ENCODE results near the gene ARHGAP26.

The ARHGAP26 gene

DNA sequence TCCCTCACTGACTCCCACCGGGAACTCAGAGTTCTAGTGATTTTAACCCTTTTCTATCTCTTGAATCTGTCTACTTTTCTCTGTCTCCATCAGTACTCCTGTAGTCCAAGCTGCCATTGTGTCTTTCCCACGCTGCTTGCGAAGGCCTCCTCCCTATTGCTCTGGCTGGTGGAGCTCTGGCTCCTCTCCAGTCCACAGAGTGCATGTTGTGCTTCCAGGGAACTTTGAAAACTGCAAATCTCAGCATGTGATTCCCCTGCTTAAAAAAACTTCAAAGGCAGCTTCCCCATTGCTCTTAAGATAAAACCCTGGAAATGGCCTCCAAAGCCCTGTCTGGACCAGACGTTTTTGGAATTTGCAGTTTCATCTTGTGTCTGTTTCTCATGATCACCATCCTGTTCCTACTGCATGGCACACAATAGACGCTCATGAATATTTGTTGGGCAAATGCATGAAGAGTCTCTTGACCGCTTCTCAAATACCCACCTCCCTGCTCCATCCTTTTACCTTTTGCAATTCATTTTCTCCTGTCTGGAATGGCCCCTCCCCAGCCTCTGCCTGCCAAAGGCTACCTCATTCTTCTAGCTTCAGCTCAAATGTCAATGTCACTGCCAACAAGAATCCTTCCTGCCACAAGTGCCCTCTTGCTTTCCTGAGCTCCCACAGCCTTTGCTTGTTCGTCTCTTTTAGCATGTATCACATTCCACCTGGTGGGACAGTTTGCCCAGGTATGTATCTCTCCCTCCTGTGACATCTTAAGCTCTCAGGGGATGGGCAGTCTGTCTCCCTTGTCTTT, 293.2 kb downstream of the ARHGAP26 start:
- H3K27me3 ChIP-seq (ENCODE audit: insufficient read depth, insufficient read length) = no peaks in the 10 kb centered on the region
- no peaks in the 10 kb centered on the region for H3K36me3 ChIP-seq (ENCODE audit: insufficient read depth, insufficient read length, low read length)
- peaks cover 4% of the 10 kb centered on the region for H3K4me1 ChIP-seq (ENCODE audit: insufficient read depth, insufficient read length)
- DNase-seq (ENCODE audit: low read depth, low spot score) = no peak
- no peak overlapping the region for H3K9ac ChIP-seq (ENCODE audit: insufficient read length, low read depth)
- no peak overlapping the region for H3K4me3 ChIP-seq (ENCODE audit: insufficient read length, low read depth)
- TF ChIP-seq ZNF274 (IDR thresholded peaks at IDR 0.05; ENCODE audit: low read depth, low read length) = no peak
- TF ChIP-seq YY1 (IDR thresholded peaks at IDR 0.05; ENCODE audit: insufficient read depth, insufficient read length) = no peak
- no peaks in the 10 kb centered on the region for H3K9me3 ChIP-seq (ENCODE audit: insufficient read depth, low read length)

DNA sequence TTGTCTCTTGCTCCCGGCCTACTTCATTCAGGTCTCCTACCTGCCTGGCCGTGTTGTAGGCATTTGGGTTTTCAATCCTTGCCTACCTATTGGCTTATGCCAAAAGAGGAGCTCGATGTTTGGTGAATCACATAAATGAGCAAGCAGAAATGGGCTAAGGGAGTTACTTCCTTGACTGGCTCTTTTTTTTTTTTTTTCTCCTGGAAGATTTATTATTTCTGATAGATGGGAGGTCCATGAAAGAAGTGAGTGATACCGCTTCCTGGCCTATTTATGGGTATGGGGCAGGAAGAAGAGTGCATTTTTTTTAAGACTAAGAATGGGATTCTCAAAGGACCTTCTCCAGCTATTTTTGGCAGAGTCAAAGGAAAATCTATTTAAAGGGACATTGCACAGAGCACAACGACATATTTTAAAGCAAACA, 294.1 kb downstream of the ARHGAP26 start:
- H3K4me1 ChIP-seq (ENCODE audit: insufficient read depth, insufficient read length) = peaks cover 4% of the 10 kb centered on the region
- no peak overlapping the region for H3K4me3 ChIP-seq (ENCODE audit: insufficient read length, low read depth)
- no peaks in the 10 kb centered on the region for H3K36me3 ChIP-seq (ENCODE audit: insufficient read depth, insufficient read length, low read length)
- H3K9me3 ChIP-seq (ENCODE audit: insufficient read depth, low read length) = no peaks in the 10 kb centered on the region
- H3K9ac ChIP-seq (ENCODE audit: insufficient read length, low read depth) = no peak overlapping the region
- H3K27me3 ChIP-seq (ENCODE audit: insufficient read depth, insufficient read length) = no peaks in the 10 kb centered on the region
- DNase-seq (ENCODE audit: low read depth, low spot score) = no peak
- no peak for TF ChIP-seq YY1 (IDR thresholded peaks at IDR 0.05; ENCODE audit: insufficient read depth, insufficient read length)
- no peak for TF ChIP-seq ZNF274 (IDR thresholded peaks at IDR 0.05; ENCODE audit: low read depth, low read length)
- no peak for TF ChIP-seq SUZ12 (IDR thresholded peaks at IDR 0.05; ENCODE audit: extremely low read depth, insufficient read depth, insufficient read length)

DNA sequence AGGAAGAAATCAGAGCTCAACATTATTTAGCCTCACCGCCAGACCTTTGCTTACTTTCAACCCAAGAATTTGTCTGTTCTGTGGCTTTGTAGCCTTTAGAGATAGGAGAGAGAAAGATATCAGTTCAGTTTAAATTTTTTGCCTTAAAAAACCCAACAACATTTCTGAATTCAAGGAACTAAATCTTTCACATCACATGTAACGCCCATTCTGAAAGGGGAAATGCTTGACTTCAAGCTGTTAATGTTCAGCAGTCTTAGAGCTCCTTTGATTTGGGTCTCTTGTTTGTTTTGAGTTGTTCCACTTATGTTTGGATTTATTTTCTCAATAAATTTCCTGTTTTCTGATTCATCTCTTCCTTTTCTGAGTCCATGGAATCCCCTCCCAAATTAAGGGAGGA, 294.5 kb downstream of the ARHGAP26 start:
- Histone ChIP-seq H3K27me3 (ENCODE audit: insufficient read depth, insufficient read length) (no peaks in the 10 kb centered on the region), H3K9ac (ENCODE audit: insufficient read length, low read depth) (no peak overlapping the region), H3K36me3 (ENCODE audit: insufficient read depth, insufficient read length, low read length) (no peaks in the 10 kb centered on the region), H3K9me3 (ENCODE audit: insufficient read depth, low read length) (no peaks in the 10 kb centered on the region), H3K4me3 (ENCODE audit: insufficient read length, low read depth) (no peak overlapping the region), H3K4me1 (ENCODE audit: insufficient read depth, insufficient read length) (peaks cover 4% of the 10 kb centered on the region)
- no peak for TF ChIP-seq YY1 (IDR thresholded peaks at IDR 0.05; ENCODE audit: insufficient read depth, insufficient read length)
- TF ChIP-seq ZNF274 (IDR thresholded peaks at IDR 0.05; ENCODE audit: low read depth, low read length) = no peak
- TF ChIP-seq SUZ12 (IDR thresholded peaks at IDR 0.05; ENCODE audit: extremely low read depth, insufficient read depth, insufficient read length) = no peak
- DNase-seq (ENCODE audit: low read depth, low spot score) = no peak

DNA sequence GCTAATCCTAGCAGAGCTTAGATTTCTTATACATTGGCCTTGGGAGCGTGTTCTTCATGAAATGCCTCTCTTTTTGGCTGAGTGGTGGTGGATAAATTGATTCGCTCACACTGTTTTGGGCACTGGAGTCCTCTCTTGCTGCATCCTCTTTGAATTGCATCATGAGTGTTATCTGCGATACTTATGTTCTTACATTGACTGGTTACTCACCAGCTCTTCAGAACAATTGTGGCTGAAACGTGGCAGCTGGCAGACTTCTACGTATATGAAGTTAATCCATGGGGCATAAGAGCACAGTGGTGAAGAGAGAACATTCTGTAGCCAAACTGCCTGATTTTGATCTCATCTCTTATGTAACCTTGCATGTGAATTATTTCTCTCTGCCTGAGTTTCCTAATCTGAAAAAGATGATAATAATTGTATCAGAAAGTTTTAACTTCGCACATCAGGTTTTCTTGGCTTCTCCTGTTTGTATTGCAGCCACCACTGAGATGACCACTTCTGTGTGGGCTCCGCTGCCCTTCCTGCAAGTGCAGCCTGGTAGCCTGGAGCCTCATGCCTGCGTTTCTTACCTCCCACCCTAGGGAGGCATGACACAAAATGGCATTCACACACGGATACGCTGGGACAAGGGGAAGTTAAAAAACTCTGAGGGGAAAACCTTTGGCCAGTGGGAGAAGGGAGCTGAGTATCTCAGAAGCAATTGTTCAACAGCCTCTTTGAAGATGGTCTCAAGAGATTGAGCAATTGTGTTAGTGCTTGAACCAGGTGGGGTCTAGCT, 295.2 kb downstream of the ARHGAP26 start:
- no peak overlapping the region for H3K9ac ChIP-seq (ENCODE audit: insufficient read length, low read depth)

DNA sequence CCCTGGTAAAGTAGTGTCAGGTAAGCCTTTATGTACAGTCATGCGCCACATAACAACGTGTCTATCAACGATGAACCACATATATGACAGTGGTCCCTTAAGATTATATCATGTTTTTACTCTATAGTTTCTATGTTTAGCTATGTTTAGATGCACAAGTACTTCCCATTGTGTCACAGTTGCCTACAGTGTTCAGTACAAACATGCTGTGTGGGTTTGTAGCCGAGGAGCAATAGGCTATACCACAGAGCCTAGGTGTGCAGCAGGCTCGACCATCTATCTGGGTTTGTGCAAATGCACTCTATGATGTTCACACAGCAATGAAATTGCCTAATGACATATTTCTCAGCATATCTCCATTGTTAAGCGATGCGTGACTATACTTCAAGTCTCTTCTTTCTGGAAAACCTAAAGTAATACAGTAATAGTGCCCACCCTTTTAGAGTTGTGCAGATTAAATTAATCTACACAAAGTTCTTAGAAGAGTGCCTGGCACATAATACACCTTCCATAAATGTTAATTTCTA, 295.9 kb downstream of the ARHGAP26 start:
- H3K27me3 ChIP-seq (ENCODE audit: insufficient read depth, insufficient read length) = no peaks in the 10 kb centered on the region
- DNase-seq (ENCODE audit: low read depth, low spot score) = no peak
- H3K4me1 ChIP-seq (ENCODE audit: insufficient read depth, insufficient read length) = peaks cover 4% of the 10 kb centered on the region
- H3K9me3 ChIP-seq (ENCODE audit: insufficient read depth, low read length) = no peaks in the 10 kb centered on the region
- H3K36me3 ChIP-seq (ENCODE audit: insufficient read depth, insufficient read length, low read length) = no peaks in the 10 kb centered on the region
- H3K4me3 ChIP-seq (ENCODE audit: insufficient read length, low read depth) = no peak overlapping the region
- H3K9ac ChIP-seq (ENCODE audit: insufficient read length, low read depth) = no peak overlapping the region
- no peak for TF ChIP-seq YY1 (IDR thresholded peaks at IDR 0.05; ENCODE audit: insufficient read depth, insufficient read length)
- TF ChIP-seq SUZ12 (IDR thresholded peaks at IDR 0.05; ENCODE audit: extremely low read depth, insufficient read depth, insufficient read length) = no peak
- TF ChIP-seq ZNF274 (IDR thresholded peaks at IDR 0.05; ENCODE audit: low read depth, low read length) = no peak

More for the DNA sequence above, 295.2 kb downstream of the ARHGAP26 start:
- Histone ChIP-seq H3K9me3 (ENCODE audit: insufficient read depth, low read length) (no peaks in the 10 kb centered on the region), H3K4me3 (ENCODE audit: insufficient read length, low read depth) (no peak overlapping the region), H3K4me1 (ENCODE audit: insufficient read depth, insufficient read length) (peaks cover 4% of the 10 kb centered on the region), H3K36me3 (ENCODE audit: insufficient read depth, insufficient read length, low read length) (no peaks in the 10 kb centered on the region), H3K27me3 (ENCODE audit: insufficient read depth, insufficient read length) (no peaks in the 10 kb centered on the region)
- DNase-seq (ENCODE audit: low read depth, low spot score) = no peak
- TF ChIP-seq SUZ12 (IDR thresholded peaks at IDR 0.05; ENCODE audit: extremely low read depth, insufficient read depth, insufficient read length) (no peak), ZNF274 (IDR thresholded peaks at IDR 0.05; ENCODE audit: low read depth, low read length) (no peak), YY1 (IDR thresholded peaks at IDR 0.05; ENCODE audit: insufficient read depth, insufficient read length) (no peak)

DNA sequence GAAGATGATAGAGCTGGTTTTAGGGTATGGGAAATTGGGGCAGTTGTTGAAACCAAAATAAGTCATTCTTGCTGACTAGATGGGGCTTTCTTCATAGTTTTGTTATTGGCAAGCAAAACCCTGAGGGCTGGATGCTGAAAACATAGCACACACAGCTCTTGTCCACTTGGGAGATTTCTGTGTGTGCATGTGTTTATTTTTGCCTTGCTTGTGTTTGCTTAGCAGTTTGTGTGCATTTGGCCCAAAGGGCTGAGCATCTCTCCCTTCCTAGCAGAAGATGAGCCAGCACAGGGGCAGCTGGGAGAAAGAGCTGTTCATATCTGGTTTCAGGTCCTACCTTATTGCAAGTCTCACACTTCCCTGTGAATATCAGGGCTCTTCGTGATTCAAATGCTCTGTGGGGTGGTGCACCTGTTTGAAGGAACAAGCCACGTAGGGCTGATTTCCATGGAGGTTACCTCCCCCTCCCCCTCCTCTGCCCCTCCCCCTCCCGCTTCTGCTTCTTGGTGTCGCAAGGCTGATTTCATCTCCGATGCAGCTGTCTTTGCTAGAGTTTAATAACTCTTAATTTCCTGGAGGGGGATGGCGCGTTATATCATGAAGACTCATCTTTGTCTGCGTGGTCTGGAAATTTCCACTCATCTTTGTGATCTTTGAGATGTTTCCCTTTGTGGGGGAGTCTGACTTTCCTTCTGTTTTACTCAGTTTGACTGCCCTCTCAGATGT, 296.5 kb downstream of the ARHGAP26 start:
- no peaks in the 10 kb centered on the region for H3K27me3 ChIP-seq (ENCODE audit: insufficient read depth, insufficient read length)
- DNase-seq (ENCODE audit: low read depth, low spot score) = no peak
- no peak overlapping the region for H3K9ac ChIP-seq (ENCODE audit: insufficient read length, low read depth)
- TF ChIP-seq SUZ12 (IDR thresholded peaks at IDR 0.05; ENCODE audit: extremely low read depth, insufficient read depth, insufficient read length) = no peak
- TF ChIP-seq ZNF274 (IDR thresholded peaks at IDR 0.05; ENCODE audit: low read depth, low read length) = no peak
- no peak for TF ChIP-seq YY1 (IDR thresholded peaks at IDR 0.05; ENCODE audit: insufficient read depth, insufficient read length)
- H3K4me3 ChIP-seq (ENCODE audit: insufficient read length, low read depth) = no peak overlapping the region
- no peaks in the 10 kb centered on the region; the same call in 1 of the 2 replicates for H3K9me3 ChIP-seq (ENCODE audit: insufficient read depth, low read length)
- no peaks in the 10 kb centered on the region for H3K36me3 ChIP-seq (ENCODE audit: insufficient read depth, insufficient read length, low read length)
- H3K4me1 ChIP-seq (ENCODE audit: insufficient read depth, insufficient read length) = peaks cover 4% of the 10 kb centered on the region

All from NT2/D1 (cell line).